ENCODE measurements around the gene EPGN.

GRCh38 chr4:74278490-74278889, 29.8 kb upstream of the EPGN start:
- no peak for TF ChIP-seq POLR2AphosphoS5 (IDR thresholded peaks at IDR 0.05; ENCODE audit: low read depth, low read length)
- TF ChIP-seq TAF1 (IDR thresholded peaks at IDR 0.05; ENCODE audit: borderline replicate concordance, insufficient read depth, low read length), result no peak
- TF ChIP-seq REST (IDR thresholded peaks at IDR 0.05; ENCODE audit: insufficient read depth in 1 of 2, low read depth in 2 of 2, low read length in 2 of 2), result no peak
- no peak for TF ChIP-seq SIN3A (IDR thresholded peaks at IDR 0.05; ENCODE audit: borderline replicate concordance, insufficient read depth, low read length)
